Measurements from ENCODE around the gene B4GALT1.

The B4GALT1 gene

GRCh38 chr9:33178972-33179697 is 12.0 kb upstream of the B4GALT1 start:
- Histone ChIP-seq H3K36me3 (ENCODE audit: insufficient read depth, low read length) (no peaks in the 10 kb centered on the region), H3K4me2 (ENCODE audit: low read length) (no peak overlapping the region), H3K9me3 (replicated peaks; ENCODE audit: low read length) (no peaks in the 10 kb centered on the region), H3K9ac (ENCODE audit: low read depth, low read length) (no peak overlapping the region), H3K4me1 (ENCODE audit: control insufficient read depth, insufficient read depth, low read length) (peaks cover 18% of the 10 kb centered on the region), H3K4me3 (ENCODE audit: low read length) (no peak overlapping the region), H3K27me3 (ENCODE audit: control insufficient read depth, insufficient read depth, low read length) (no peaks in the 10 kb centered on the region)

- Histone ChIP-seq H3K4me1 (ENCODE audit: control insufficient read depth, insufficient read depth, low read length) (peaks cover 18% of the 10 kb centered on the region), H3K4me3 (ENCODE audit: low read length) (no peak overlapping the region), H3K9ac (ENCODE audit: low read depth, low read length) (no peak overlapping the region), H3K36me3 (ENCODE audit: insufficient read depth, low read length) (no peaks in the 10 kb centered on the region), H3K9me3 (replicated peaks; ENCODE audit: low read length) (no peaks in the 10 kb centered on the region), H3K4me2 (ENCODE audit: low read length) (no peak overlapping the region), H3K27me3 (ENCODE audit: control insufficient read depth, insufficient read depth, low read length) (no peaks in the 10 kb centered on the region)
Observed at GRCh38 chr9:33177639-33178038, 10.5 kb upstream of the B4GALT1 start.

GRCh38 chr9:33177086-33177485 is 9.9 kb upstream of the B4GALT1 start:
- Histone ChIP-seq H3K9me3 (replicated peaks; ENCODE audit: low read length) (no peaks in the 10 kb centered on the region), H3K4me1 (ENCODE audit: control insufficient read depth, insufficient read depth, low read length) (peaks cover 20% of the 10 kb centered on the region), H3K27me3 (ENCODE audit: control insufficient read depth, insufficient read depth, low read length) (no peaks in the 10 kb centered on the region), H3K36me3 (ENCODE audit: insufficient read depth, low read length) (no peaks in the 10 kb centered on the region), H3K4me2 (ENCODE audit: low read length) (no peak overlapping the region), H3K9ac (ENCODE audit: low read depth, low read length) (no peak overlapping the region), H3K4me3 (ENCODE audit: low read length) (no peak overlapping the region)

DNA sequence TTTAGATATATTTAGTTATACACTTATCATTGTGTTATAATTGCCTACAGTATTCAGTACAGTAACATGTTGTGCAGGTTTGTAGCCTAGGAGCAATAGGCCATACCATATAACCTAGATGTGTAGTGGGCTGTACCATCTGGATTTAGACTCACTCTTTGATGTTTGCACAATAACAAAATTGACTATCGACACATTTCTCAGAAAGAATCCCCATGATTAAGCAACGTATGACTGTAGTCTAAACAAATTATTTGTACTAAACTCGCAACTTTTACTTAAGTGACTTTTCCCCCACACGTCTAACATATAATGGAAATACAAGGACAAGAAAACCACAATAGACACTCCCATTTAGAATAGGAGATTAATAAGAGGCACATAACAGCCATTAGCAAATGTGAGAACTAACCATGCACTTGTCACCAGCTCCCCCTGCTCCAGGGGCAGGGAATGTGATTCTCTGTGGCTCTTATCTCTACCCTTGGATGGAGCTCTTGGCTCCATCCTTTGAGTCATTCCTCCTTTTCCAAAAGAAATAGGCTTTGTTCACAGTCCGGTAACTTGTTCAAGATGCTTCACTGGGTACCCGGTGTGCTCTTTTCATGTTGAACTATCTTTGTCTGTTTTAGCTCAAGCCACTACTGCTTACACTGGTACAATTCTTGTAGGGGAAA is 8.7 kb upstream of the B4GALT1 start:
- Histone ChIP-seq H3K9ac (ENCODE audit: low read depth, low read length) (no peak overlapping the region), H3K4me1 (ENCODE audit: control insufficient read depth, insufficient read depth, low read length) (peaks cover 11% of the 10 kb centered on the region), H3K27me3 (ENCODE audit: control insufficient read depth, insufficient read depth, low read length) (no peaks in the 10 kb centered on the region)

DNA sequence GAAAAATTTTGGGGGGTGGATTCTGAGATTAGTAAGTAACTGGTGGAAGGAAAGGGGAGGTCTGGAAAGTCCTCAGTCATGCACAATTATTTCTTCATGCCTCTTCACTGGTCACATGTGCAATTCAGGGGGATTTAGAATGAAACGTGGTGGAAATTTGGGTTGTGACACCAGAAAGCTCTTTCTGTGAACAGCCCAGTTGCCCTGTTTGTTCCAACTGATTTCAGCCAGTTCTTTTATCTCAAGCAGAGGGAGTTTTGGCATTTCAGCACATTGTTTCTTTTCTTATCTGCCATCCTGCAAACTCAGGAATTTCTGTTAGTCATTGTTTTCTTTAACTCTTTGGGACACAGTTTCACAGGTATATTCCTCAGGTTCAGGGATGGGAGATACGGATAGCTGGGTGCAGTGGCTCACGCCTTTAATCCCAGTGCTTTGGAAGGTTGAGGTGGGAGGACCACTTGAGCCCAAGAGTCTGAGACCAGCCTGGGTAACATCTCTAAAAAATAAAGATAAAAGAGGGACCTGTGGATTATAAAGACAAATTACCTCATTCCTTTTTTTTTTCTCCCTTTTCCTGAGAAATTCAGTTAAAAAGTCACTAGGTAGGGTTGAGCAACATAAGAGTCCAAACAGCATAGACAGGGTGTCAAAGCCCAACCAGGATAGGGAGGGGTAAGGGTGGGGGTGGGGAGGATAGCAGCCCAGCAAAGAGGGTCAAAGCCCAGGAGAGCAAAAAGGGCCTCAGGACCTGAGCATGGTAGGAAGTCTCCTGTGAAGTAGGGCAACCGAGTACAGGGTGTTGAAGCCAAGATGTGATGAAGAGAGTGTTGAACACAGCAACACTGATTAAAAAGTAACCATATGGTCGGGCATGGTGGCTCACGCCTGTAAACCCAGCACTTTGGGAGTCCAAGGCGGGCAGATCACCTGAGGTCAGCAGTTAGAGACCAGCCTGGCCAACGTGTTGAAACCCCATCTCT is 5.4 kb upstream of the B4GALT1 start:
- no peak overlapping the region for H3K4me3 ChIP-seq (ENCODE audit: low read length)
- H3K27me3 ChIP-seq (ENCODE audit: control insufficient read depth, insufficient read depth, low read length) = no peaks in the 10 kb centered on the region
- H3K9ac ChIP-seq (ENCODE audit: low read depth, low read length) = no peak overlapping the region
- H3K9me3 ChIP-seq (replicated peaks; ENCODE audit: low read length) = no peaks in the 10 kb centered on the region
- no peak overlapping the region for H3K4me2 ChIP-seq (ENCODE audit: low read length)
- H3K4me1 ChIP-seq (ENCODE audit: control insufficient read depth, insufficient read depth, low read length) = peaks cover 8% of the 10 kb centered on the region
- no peaks in the 10 kb centered on the region for H3K36me3 ChIP-seq (ENCODE audit: insufficient read depth, low read length)

More for the DNA sequence above, 8.7 kb upstream of the B4GALT1 start:
- H3K36me3 ChIP-seq (ENCODE audit: insufficient read depth, low read length) = no peaks in the 10 kb centered on the region
- no peak overlapping the region for H3K4me2 ChIP-seq (ENCODE audit: low read length)
- H3K9me3 ChIP-seq (replicated peaks; ENCODE audit: low read length) = no peaks in the 10 kb centered on the region
- H3K4me3 ChIP-seq (ENCODE audit: low read length) = no peak overlapping the region

GRCh38 chr9:33170464-33171415 is 3.6 kb upstream of the B4GALT1 start:
- H3K36me3 ChIP-seq (ENCODE audit: insufficient read depth, low read length) = no peaks in the 10 kb centered on the region
- no peak overlapping the region for H3K4me3 ChIP-seq (ENCODE audit: low read length)
- peaks cover 11% of the 10 kb centered on the region for H3K4me1 ChIP-seq (ENCODE audit: control insufficient read depth, insufficient read depth, low read length)
- H3K9ac ChIP-seq (ENCODE audit: low read depth, low read length) = no peak overlapping the region
- no peaks in the 10 kb centered on the region for H3K27me3 ChIP-seq (ENCODE audit: control insufficient read depth, insufficient read depth, low read length)
- H3K9me3 ChIP-seq (replicated peaks; ENCODE audit: low read length) = no peaks in the 10 kb centered on the region
- H3K4me2 ChIP-seq (ENCODE audit: low read length) = peak overlapping the region; percentile 3

GRCh38 chr9:33168941-33169544 is 1.9 kb upstream of the B4GALT1 start:
- Histone ChIP-seq H3K9ac (ENCODE audit: low read depth, low read length) (no peak overlapping the region), H3K4me1 (ENCODE audit: control insufficient read depth, insufficient read depth, low read length) (peaks cover 26% of the 10 kb centered on the region)

GRCh38 chr9:33167972-33168461 is 881 bp upstream of the B4GALT1 start:
- H3K4me1 ChIP-seq (ENCODE audit: control insufficient read depth, insufficient read depth, low read length) = peaks cover 37% of the 10 kb centered on the region
- H3K27me3 ChIP-seq (ENCODE audit: control insufficient read depth, insufficient read depth, low read length) = no peaks in the 10 kb centered on the region
- H3K9me3 ChIP-seq (replicated peaks; ENCODE audit: low read length) = no peaks in the 10 kb centered on the region
- peak overlapping the region; percentile 68 for H3K4me3 ChIP-seq (ENCODE audit: low read length)
- H3K36me3 ChIP-seq (ENCODE audit: insufficient read depth, low read length) = no peaks in the 10 kb centered on the region
- H3K4me2 ChIP-seq (ENCODE audit: low read length) = peak overlapping the region; percentile 82
- peak overlapping the region; percentile 79 for H3K9ac ChIP-seq (ENCODE audit: low read depth, low read length)

More at GRCh38 chr9:33168941-33169544, 1.9 kb upstream of the B4GALT1 start:
- no peaks in the 10 kb centered on the region for H3K27me3 ChIP-seq (ENCODE audit: control insufficient read depth, insufficient read depth, low read length)
- H3K9me3 ChIP-seq (replicated peaks; ENCODE audit: low read length) = no peaks in the 10 kb centered on the region
- H3K36me3 ChIP-seq (ENCODE audit: insufficient read depth, low read length) = no peaks in the 10 kb centered on the region
- H3K4me2 ChIP-seq (ENCODE audit: low read length) = no peak overlapping the region
- H3K4me3 ChIP-seq (ENCODE audit: low read length) = no peak overlapping the region

DNA sequence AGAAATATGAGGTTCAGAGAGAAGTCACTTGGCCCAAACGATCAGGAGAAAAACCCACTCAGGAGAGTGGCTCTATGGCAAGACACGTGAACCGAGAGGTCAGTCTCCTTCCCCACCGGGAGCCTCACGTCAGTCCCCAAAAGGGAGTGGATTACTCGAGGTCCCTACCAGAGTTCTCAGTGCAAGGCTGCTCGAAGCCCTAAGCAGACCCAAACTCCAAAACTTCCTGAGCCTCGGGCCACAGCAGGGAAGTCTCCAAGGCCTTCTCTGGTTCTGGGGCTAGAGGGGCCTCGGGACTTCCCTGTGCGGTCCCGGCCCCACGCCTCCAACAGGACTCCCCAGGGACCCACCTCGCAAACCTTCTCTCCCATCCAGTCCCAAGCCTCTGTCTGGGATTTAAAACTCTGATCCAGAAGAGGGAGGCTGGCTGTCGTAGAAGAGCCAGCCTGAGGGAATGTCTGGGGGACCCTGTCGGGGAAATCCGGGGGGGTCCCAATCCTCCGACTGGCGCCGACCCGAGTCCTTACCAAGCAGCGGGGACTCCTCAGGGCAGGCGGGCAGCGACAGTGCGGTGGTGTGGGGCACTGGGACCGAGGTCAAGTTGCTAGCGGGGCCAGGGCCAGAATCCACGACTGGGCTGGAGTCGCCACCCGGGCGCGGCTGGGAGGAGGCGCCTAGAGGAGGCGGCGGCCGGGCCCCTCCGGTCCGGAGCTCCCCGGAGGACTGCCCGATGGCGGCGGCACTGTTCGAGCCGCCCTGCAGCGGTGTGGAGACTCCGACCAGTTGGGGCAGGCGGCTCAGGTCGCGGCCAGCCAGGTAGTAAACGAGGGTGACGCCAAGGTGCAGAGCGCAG is 679 bp downstream of the B4GALT1 start:
- H3K9ac ChIP-seq (ENCODE audit: low read depth, low read length) = peak overlapping the region; percentile 97
- H3K9me3 ChIP-seq (replicated peaks; ENCODE audit: low read length) = no peaks in the 10 kb centered on the region
- peak overlapping the region; percentile 82 for H3K4me2 ChIP-seq (ENCODE audit: low read length)
- no peaks in the 10 kb centered on the region for H3K36me3 ChIP-seq (ENCODE audit: insufficient read depth, low read length)
- H3K4me3 ChIP-seq (ENCODE audit: low read length) = peak overlapping the region; percentile 95
- H3K4me1 ChIP-seq (ENCODE audit: control insufficient read depth, insufficient read depth, low read length) = peaks cover 50% of the 10 kb centered on the region
- no peaks in the 10 kb centered on the region for H3K27me3 ChIP-seq (ENCODE audit: control insufficient read depth, insufficient read depth, low read length)
